ENCODE results near the gene PHYHD1.

Gene PHYHD1

DNA sequence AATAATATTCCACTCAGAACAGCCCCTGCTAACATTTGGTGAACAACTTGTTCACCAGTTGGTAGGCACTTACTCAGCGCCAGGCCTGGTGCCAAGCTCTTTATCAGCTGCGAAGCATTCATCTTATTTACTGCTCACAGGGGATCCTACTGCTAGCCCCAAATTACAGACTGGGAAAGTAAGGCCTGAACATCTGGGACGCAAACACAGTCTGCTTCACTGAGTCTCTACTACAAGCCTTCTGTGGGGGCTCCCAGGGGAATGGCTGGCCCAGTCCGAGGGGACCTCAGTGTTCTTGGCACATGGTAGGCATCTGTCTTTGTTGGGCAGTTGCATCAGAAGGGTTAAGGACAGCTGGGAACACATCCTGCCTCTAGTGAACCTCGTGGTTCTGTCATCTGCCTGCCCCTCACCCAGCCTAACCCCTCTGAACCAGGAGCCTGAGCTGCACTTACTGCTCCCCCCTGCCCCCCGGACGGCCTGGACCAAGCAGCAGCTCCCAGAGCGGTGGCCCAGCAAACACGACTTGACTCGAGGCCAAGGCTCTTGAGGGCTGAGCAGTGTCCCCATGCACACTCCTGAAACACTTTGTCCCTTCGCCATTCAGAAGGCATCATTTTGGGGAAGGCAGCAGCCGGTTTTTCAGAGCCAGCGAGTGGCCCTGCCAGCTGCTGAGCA, at the start of gene PHYHD1:
Gene PHYHD1 (plus strand): TSS at position 602 of the 678 bp plus-strand sequence. CDS start 1,342 bp downstream, outside the sequence.
- DNase-seq (ENCODE audit: low read depth, low spot score) = no peak

DNA sequence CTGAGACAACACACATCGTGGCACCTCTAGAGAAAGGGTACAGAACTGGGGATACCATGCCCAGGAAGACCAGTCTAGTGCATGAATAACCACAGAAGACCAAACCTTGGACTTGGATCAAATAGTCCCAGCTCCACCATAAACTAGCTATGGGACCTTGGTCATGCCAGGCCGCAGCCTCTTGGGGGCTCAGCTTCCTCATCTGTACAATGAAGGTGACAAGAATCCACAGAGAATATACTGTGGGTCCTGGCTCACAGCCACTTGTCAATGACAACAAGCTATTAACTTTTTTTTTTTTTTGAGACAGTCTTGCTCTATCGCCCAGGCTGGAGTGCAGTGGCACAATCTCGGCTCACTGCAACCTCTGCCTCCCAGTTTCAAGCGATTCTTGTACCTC, 42.9 kb upstream of the PHYHD1 start:
- DNase-seq (ENCODE audit: low read depth, low spot score) = no peak

DNA sequence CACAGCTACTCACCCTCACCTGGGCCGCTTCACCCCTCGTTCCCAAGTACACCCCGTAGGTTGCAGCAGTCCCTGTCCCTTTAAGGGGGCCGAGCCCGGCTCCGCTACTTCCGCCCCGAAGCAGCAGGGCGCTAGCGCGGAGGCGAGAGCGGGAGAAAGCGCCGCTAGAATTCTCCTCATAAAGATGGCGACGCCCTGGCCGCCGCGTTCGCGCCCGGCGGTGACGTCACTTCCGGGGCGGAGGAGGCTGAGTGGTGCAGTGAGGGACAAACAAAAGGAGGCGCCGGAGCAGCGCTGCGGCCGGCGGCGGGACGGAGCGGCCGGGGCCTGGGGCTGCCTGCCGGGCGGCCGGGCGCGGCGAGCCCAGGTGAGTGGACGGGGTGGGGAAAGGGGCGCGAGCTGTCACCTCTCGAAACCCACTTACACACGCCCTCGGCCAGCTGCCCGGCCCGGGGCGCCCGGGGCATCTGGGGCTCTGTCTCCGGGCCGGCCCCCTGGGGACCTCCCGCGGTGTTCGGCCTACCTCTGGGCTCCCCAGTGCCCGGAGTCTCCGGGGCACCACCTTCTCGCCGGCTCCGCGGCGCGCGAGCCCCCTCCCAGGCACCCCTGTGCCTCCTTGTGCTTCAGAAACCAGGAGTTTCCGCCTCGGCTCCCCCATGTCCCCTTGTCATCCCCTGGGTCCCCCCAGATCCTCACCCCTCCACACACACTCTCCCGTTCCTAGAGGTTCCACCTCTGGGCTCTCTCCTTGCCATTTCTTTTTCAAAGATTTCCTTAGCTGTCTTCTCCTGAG, 38.7 kb upstream of the PHYHD1 start, which contains the start of the genes KYAT1 and LRRC8A:
Gene KYAT1 (minus strand): TSS at position 67 of the 793 bp plus-strand sequence. CDS start 36,545 bp downstream, outside the sequence.
Gene LRRC8A (plus strand): TSS at position 250 of the 793 bp plus-strand sequence. CDS start 25,032 bp downstream, outside the sequence.
- DNase-seq (ENCODE audit: low read depth, low spot score) = peak; percentile 98

DNA sequence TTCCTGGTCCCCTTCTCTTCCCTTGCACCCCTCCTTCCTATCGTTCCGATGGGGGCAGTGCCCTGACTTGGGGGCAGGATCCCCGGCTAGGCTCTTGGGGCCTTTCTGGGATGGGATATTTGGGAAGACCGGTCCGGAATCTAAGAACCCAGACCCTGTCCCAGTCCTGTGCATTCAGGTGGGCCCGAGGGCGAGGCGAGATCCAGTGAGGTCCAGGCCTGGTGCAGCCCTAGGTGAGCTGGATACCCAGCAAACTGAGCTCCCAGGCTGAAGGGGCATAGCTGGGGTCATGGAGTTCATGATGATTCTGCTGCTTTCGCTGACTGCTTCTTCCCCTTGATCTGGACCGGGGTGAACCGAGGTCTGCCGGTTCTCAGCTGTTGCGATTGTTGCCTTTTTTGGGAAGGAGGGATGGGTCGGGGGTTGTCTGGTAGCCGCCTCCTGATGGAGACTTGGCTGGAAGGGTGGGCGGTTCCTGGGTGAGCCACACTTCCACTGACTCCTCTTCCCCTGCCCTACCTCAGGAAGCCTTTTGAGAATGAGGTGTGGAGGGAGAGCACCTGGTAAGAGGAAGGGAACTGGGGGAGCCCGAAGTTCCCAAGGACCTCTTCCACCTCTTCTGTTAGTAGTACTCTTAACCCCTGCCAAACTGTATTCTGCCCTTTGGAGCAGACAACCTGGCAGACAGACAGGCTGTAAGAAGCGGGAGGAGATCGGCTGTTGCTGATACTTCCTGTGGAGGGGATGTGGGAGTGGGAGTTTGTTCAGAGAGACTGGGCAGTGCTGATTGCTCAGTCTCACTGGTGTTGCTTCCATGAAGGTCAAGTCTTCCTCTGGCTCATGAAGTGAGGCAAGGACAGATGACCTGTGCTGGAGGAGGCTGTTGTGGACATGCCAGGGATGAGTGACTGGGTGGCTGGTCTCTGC, 37.8 kb upstream of the PHYHD1 start:
- DNase-seq (ENCODE audit: low read depth, low spot score) = no peak

GRCh38 chr9:128884164-128884563, 36.6 kb upstream of the PHYHD1 start:
- DNase-seq (ENCODE audit: low read depth, low spot score) = no peak

DNA sequence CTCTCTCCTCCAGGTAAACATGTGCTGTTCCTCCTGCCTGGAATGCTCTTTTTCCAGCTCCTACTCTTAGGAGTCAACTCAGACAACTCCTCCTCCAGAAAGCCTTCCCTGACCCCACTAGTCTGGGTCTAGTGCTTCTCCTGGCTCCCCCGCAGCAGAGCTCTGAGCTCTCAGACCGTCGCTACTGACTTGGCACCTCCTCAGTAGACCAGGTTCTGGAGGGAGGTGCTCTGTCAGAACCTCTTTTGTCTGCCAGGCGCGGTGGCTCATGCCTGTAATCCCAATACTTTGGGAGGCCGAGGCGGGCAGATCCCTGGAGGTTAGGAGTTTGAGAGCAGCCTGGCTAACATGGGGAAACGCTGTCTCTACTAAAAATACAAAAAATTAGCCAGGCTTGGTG, 35.4 kb upstream of the PHYHD1 start:
- no peak for DNase-seq (ENCODE audit: low read depth, low spot score)

- DNase-seq (ENCODE audit: low read depth, low spot score) = no peak
Observed at GRCh38 chr9:128885798-128886197, 35.0 kb upstream of the PHYHD1 start.

GRCh38 chr9:128886211-128886891, 34.4 kb upstream of the PHYHD1 start:
- DNase-seq (ENCODE audit: low read depth, low spot score) = no peak

DNA sequence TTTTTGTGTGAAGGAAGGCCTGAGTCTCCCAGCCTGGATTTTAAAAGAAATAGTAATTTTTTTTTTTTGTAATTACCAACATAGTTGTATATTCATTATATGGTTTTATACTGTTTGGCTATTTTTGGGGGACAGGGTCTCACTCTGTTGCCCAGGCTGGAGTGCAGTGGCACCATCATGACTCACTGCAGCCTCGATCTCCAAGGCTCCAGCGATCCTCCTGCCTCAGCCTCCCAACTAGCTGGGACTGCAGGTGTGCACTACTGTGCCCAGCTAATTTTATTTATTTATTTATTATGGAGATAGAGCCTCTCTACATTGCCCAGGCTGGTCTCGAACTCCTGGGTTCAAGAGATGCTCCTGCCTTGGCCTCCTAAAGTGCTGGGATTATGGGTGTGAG, 33.7 kb upstream of the PHYHD1 start:
- DNase-seq (ENCODE audit: low read depth, low spot score) = no peak

DNA sequence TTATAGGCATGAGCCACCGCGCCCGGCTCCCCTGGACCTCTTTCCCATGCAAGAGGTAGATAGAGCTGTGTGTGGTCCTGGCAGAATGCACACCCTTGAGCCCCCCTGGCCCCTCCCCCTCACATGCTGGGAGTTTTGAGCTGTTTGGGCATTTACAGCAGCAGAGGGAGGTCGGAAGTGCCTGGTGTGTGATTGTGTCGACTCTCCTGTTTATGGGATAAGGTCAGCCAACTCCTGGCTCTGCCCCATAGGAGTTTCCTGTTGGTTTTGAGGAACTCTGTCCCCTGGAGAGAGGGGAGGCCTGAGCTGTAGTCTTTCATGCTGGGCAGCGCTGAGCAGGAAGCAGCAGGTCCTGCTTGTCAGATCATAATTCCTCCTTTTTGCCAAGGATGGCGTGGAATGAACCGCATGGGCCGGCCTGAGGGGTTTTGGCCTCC, 32.9 kb upstream of the PHYHD1 start:
- DNase-seq (ENCODE audit: low read depth, low spot score) = no peak

DNA sequence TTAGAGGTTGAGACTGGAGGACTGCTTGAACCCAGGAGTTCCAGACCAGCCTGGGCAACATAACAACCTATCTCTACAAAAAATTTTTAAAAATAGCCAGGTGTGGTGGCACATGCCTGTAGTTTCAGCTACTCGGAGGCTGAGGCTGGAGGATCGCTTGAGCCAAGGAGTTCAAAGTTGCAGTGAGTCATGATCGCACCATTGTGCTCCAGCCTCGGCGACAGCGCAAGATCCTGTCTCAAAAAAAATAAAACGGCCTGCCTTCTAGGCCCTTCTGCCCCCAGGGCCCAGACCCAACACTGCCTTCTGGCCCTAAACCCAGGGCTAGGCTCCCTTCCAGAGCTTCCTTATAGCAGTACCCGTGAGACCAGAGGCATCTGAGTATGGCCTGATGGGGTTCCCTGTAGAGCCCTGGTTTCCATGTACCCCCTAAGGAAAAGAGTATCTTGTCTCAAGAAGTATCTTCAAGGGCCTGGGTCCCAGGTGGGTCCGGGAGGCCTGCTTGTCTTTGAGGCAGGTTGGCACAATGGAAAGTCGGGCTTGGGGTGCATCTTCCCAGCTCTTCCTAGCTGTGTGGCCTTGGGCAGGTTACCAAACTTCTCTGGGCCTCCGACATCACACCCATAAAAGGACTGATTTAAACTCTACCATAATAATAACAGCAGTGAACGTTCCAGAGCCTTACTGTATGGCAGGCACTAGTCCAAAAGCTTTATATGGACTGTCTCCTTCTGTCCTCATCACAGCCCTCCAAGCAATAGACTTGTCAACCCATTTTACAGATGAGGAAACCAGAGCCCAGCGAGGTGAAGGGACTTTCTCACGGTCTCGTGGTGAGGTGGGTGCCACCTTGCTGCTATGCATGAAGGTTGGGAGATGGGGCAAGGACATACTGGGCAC, 29.2 kb upstream of the PHYHD1 start:
- DNase-seq (ENCODE audit: low read depth, low spot score) = no peak

DNA sequence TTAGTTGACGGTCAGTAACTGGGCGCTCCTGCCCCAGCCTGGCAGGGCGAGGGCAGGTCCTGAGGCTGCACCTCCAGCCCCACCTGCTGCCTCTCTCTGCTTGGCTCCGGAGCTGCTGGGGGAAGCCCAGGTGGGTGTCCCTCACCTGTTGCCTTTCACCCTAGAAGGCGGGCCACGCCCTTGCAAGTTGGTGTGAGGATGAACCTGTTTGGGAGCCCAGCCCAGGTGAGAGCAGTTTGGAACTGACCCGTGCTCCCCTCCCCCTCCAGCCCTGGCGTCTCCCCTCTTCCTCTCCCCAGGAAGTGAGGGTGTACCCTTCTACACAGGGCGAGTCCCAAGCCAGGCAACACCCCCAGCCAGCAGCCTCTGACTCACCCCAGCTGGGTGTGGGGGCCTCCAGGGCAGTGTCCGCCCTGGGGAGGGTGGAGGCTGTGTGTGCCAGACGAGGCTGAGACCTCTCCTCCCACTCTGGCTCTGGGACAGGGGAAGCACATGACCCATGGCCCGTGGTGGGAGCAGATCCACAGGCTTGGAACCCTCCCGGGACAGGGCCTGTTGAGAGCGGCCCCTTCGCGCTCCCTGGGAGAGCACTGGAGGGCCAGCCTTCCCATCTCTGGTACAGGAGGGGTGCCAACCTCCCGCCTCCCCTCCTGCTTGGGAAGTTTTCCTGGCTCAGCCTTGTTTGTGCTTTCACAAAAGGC, 28.4 kb upstream of the PHYHD1 start:
- DNase-seq (ENCODE audit: low read depth, low spot score) = no peak

GRCh38 chr9:128893354-128893753, 27.4 kb upstream of the PHYHD1 start:
- DNase-seq (ENCODE audit: low read depth, low spot score) = no peak

DNA sequence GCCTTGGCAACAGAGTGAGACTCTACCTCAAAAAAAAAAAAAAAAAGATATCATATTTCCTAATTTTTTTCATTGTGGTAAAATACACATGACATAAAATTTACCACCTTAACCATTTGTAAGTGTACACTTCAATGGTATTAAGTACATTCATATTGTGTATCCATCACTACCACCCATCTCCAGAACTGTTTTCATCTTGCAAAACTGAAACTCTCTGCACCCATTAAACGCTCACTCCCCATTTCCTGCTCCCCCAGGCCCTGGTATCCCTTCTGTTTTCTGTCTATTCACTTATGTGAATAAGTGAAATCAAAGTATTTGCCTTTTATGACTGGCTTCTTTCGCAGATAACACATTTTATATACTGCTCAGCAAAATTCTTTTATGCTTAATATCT, 26.0 kb upstream of the PHYHD1 start:
- DNase-seq (ENCODE audit: low read depth, low spot score) = no peak

DNA sequence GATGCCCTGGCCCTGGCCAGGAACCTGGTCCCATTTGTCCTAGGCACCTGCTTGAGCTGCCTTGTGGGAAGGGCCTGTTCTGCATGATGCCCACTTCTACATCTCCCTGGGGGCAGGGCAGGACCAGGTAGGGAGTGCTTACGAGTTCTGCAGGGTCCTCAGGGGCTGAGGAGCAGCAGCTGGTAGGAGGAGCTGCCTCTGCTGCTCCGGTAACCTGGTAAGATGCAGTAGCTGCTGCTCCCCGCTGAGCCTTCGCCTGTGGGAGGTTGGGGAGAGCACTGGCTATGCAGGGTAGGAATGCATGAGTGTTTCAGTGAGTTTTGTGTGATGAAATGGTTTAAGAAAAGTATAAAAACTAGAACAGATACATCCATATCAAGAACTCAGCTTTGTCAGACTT, 25.2 kb upstream of the PHYHD1 start:
- no peak for DNase-seq (ENCODE audit: low read depth, low spot score)

GRCh38 chr9:128898382-128898781, 22.4 kb upstream of the PHYHD1 start:
- DNase-seq (ENCODE audit: low read depth, low spot score) = no peak

- DNase-seq (ENCODE audit: low read depth, low spot score) = no peak
Observed at GRCh38 chr9:128898845-128899565, 21.8 kb upstream of the PHYHD1 start.

DNA sequence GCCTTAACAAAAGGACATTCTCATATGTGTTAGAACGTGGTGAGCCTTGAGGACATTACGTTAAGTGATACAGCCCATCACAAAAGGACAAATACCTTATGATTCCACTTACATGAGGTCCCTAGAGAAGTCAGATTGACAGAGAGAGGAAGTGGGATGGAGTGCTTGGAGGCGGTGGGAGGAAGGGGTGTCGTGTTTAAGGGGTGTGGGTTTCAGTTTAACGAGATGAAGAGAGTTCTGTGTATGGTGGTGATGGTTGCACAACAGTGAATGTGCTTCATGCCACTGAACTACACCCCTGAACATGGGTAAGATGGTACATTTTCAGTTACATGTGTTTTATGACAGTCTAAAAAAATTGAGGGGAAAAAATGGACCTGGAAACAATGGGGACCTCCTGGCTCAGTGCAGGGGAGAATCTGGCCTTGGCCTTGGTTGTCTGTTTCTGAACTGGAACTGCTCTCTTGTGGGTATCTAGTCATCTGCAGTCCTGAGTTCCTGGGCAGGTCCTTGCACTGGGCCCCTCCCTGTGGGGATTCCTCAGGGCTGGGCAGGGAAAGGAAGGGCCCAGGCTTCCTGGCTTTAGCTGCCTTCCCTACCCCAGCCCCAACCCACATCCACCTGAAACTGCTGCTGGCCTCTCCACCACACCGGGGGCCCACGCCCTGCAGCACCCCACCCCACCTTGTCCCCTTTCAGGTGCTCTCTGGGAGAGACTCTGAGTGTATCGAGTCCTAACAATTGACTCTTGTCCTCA, 21.0 kb upstream of the PHYHD1 start:
- no peak for DNase-seq (ENCODE audit: low read depth, low spot score)
